SU-DHL-6 (cell line): ENCODE measurements around the gene MAMDC4.

Experiments used
- H2AFZ ChIP-seq: fragments of 200-600 bp; sonication (generic); 2 replicates; pipeline ENCODE4 v1.6.1; 2014; ENCODE audit warnings: low read depth, mild to moderate bottlenecking, moderate library complexity, mixed read lengths, antibody characterized with exemption, low read length; ENCODE audit not compliant: severe bottlenecking
- H3F3A ChIP-seq: fragments of 200-600 bp; shearing (Covaris generic); 2 replicates; pipeline ENCODE4 v1.6.0; 2016; ENCODE audit warnings: antibody characterized with exemption, mild to moderate bottlenecking; ENCODE audit not compliant: insufficient read depth
- H3K27ac ChIP-seq: fragments of 200-600 bp; sonication (generic); 2 replicates; pipeline ENCODE4 v1.5.1; 2016; ENCODE audit warnings: low read depth, mild to moderate bottlenecking, low read length, moderate library complexity, mixed read lengths
- H3K27me3 ChIP-seq: fragments of 200-600 bp; sonication (generic), shearing (Covaris generic); 2 replicates; pipeline ENCODE4 v1.6.0; 2014; ENCODE audit warnings: mild to moderate bottlenecking, low read length
- H3K36me3 ChIP-seq: fragments of 200-600 bp; sonication (generic); 2 replicates; pipeline ENCODE4 v1.6.1; 2014; ENCODE audit warnings: mild to moderate bottlenecking, low read length, mixed read lengths
- H3K4me2 ChIP-seq: fragments of 300-600, 200-600 bp; shearing (Covaris generic), sonication (generic); 2 replicates; pipeline ENCODE4 v1.6.0; 2014; ENCODE audit warnings: low read length, low read depth, mild to moderate bottlenecking; ENCODE audit not compliant: poor library complexity, severe bottlenecking
- H3K4me3 ChIP-seq: fragments of 200-600 bp; sonication (generic); 2 replicates; pipeline ENCODE4 v1.5.1; 2014; ENCODE audit warnings: antibody characterized with exemption, low read length, mild to moderate bottlenecking, mixed read lengths; ENCODE audit not compliant: insufficient read depth, poor library complexity, severe bottlenecking
- H3K79me2 ChIP-seq: fragments of 200-600 bp; sonication (generic); 2 replicates; pipeline ENCODE4 v1.6.1; 2014; ENCODE audit warnings: mild to moderate bottlenecking, low read length, moderate library complexity; ENCODE audit not compliant: insufficient read depth
- H3K9ac ChIP-seq: fragments of 200-600 bp; sonication (generic); 2 replicates; pipeline ENCODE4 v1.7.0; 2014; ENCODE audit warnings: mild to moderate bottlenecking, low read length
- H3K9me2 ChIP-seq: fragments of 200-600 bp; sonication (generic); replicated peaks from 2 replicates; pipeline ENCODE4 v1.6.1; 2014; ENCODE audit warnings: low read length; ENCODE audit not compliant: insufficient read depth
- H3K9me3 ChIP-seq: fragments of 200-600 bp; sonication (generic); 2 replicates; pipeline ENCODE4 v1.6.1; 2014; ENCODE audit warnings: low read length, mixed read lengths; ENCODE audit not compliant: insufficient read depth
- H4K20me1 ChIP-seq: fragments of 200-600 bp; sonication (generic); 2 replicates; pipeline ENCODE4 v1.6.1; 2014; ENCODE audit warnings: low read depth, mild to moderate bottlenecking, antibody characterized with exemption, low read length, moderate library complexity, mixed read lengths
- CTCF ChIP-seq: fragments of 200-600 bp; sonication (generic); IDR thresholded peaks from one replicate; pipeline ENCODE4 v1.5.1; 2017; ENCODE audit warnings: antibody characterized with exemption, mild to moderate bottlenecking, low read length, moderate library complexity; ENCODE audit not compliant: insufficient read depth, poor library complexity, severe bottlenecking
- EZH2phosphoT487 ChIP-seq: fragments of 200-600 bp; sonication (generic), shearing (Covaris generic); conservative IDR thresholded peaks from 2 replicates; pipeline ENCODE4 v1.6.1; 2018; ENCODE audit warnings: mild to moderate bottlenecking, antibody characterized with exemption, low read length, moderate library complexity, mixed read lengths

Gene MAMDC4

GRCh38 chr9:136860529-136860928 lies 8.4 kb downstream of the MAMDC4 start:
- H3K9me3 ChIP-seq, result no peaks in the 10 kb centered on the region
- TF ChIP-seq EZH2phosphoT487, result no peak
- TF ChIP-seq CTCF, result no peak
- H3K9me2 ChIP-seq, result no peaks in the 10 kb centered on the region
- H2AFZ ChIP-seq, result no peak overlapping the region
- no peak overlapping the region for H3K27ac ChIP-seq
- H3K36me3 ChIP-seq, result no peaks in the 10 kb centered on the region
- no peak overlapping the region for H3K4me2 ChIP-seq
- no peaks in the 10 kb centered on the region for H3F3A ChIP-seq
- peaks cover 7% of the 10 kb centered on the region; the same call in 1 of the 2 replicates for H3K79me2 ChIP-seq
- H3K4me3 ChIP-seq, result no peak overlapping the region
- no peaks in the 10 kb centered on the region for H4K20me1 ChIP-seq
- no peak overlapping the region for H3K9ac ChIP-seq
- H3K27me3 ChIP-seq, result no peaks in the 10 kb centered on the region

- Histone ChIP-seq H4K20me1 (no peaks in the 10 kb centered on the region), H3K27ac (no peak overlapping the region)
- TF ChIP-seq CTCF (no peak), EZH2phosphoT487 (no peak)
These were observed 9.1 kb downstream of the MAMDC4 start for GRCh38 chr9:136860933-136861873.

GRCh38 chr9:136861874-136862457 lies 9.8 kb downstream of the MAMDC4 start:
- Histone ChIP-seq H3K4me3 (no peak overlapping the region), H3F3A (no peaks in the 10 kb centered on the region), H4K20me1 (no peaks in the 10 kb centered on the region), H3K27ac (no peak overlapping the region), H3K36me3 (no peaks in the 10 kb centered on the region), H3K9ac (no peak overlapping the region), H3K4me2 (no peak overlapping the region), H3K79me2 (peaks cover 11% of the 10 kb centered on the region; the same call in 1 of the 2 replicates), H2AFZ (no peak overlapping the region), H3K9me2 (no peaks in the 10 kb centered on the region), H3K9me3 (no peaks in the 10 kb centered on the region), H3K27me3 (no peaks in the 10 kb centered on the region)
- TF ChIP-seq CTCF (no peak), EZH2phosphoT487 (no peak)

More at GRCh38 chr9:136860933-136861873, 9.1 kb downstream of the MAMDC4 start:
- Histone ChIP-seq H3F3A (no peaks in the 10 kb centered on the region), H3K9me2 (no peaks in the 10 kb centered on the region), H3K36me3 (no peaks in the 10 kb centered on the region), H3K4me3 (no peak overlapping the region), H3K9ac (no peak overlapping the region), H3K9me3 (no peaks in the 10 kb centered on the region), H2AFZ (no peak overlapping the region), H3K79me2 (peaks cover 11% of the 10 kb centered on the region; the same call in 1 of the 2 replicates), H3K4me2 (no peak overlapping the region), H3K27me3 (no peaks in the 10 kb centered on the region)
